KMS-11 (cell line): ENCODE measurements around the gene LGALS16.
"Not testable (repeated sequence)": the region's sequence is repeated elsewhere in the genome, so short reads cannot be mapped to it uniquely, and the experiment has no call there.

Experiments used
- H2AFZ ChIP-seq: fragments of 200-600 bp; sonication (generic); 2 replicates; pipeline ENCODE4 v1.6.1; 2016; ENCODE audit warnings: antibody characterized with exemption, mixed run types, low read depth
- H3K27ac ChIP-seq: fragments of 200-600 bp; sonication (generic); 2 replicates; pipeline ENCODE4 v1.6.1; 2016; ENCODE audit warnings: mild to moderate bottlenecking, mixed run types
- H3K27me3 ChIP-seq: fragments of 200-600 bp; sonication (generic); 2 replicates; pipeline ENCODE4 v1.6.1; 2017; ENCODE audit warnings: mild to moderate bottlenecking, low read depth, mixed run types, moderate library complexity; ENCODE audit not compliant: insufficient read depth
- H3K36me3 ChIP-seq: fragments of 200-600 bp; sonication (generic); 2 replicates; pipeline ENCODE4 v1.6.1; 2017; ENCODE audit warnings: mild to moderate bottlenecking, mixed run types; ENCODE audit not compliant: insufficient read depth
- H3K4me1 ChIP-seq: fragments of 200-600 bp; sonication (generic); 2 replicates; pipeline ENCODE4 v1.6.1; 2016; ENCODE audit warnings: mild to moderate bottlenecking, low read depth, mixed run types; ENCODE audit not compliant: poor library complexity, severe bottlenecking
- H3K4me2 ChIP-seq: fragments of 200-600 bp; sonication (generic); 2 replicates; pipeline ENCODE4 v1.7.0; 2016; ENCODE audit warnings: mild to moderate bottlenecking, mixed run types
- H3K4me3 ChIP-seq: fragments of 200-600 bp; sonication (generic); IDR thresholded peaks from 2 replicates; pipeline ENCODE4 v1.6.1; 2017; ENCODE audit warnings: low read depth, low read length, mixed read lengths; ENCODE audit not compliant: insufficient read depth
- H3K79me2 ChIP-seq: fragments of 200-600 bp; sonication (generic); 2 replicates; pipeline ENCODE4 v1.6.1; 2016; ENCODE audit warnings: low read depth, mixed run types; ENCODE audit not compliant: insufficient read depth
- H3K9ac ChIP-seq: fragments of 200-600 bp; sonication (generic); 2 replicates; pipeline ENCODE4 v1.6.1; 2016; ENCODE audit warnings: mild to moderate bottlenecking, mixed run types
- H4K20me1 ChIP-seq: fragments of 200-600 bp; sonication (generic); 2 replicates; pipeline ENCODE4 v1.6.1; 2016; ENCODE audit warnings: mild to moderate bottlenecking, mixed run types; ENCODE audit not compliant: insufficient read depth
- CTCF ChIP-seq: fragments of 200-600 bp; sonication (generic); conservative IDR thresholded peaks from 2 replicates; pipeline ENCODE4 v1.6.1; 2017; ENCODE audit warnings: low read depth, mild to moderate bottlenecking, antibody characterized with exemption, low read length, moderate library complexity, mixed read lengths

The LGALS16 gene

DNA sequence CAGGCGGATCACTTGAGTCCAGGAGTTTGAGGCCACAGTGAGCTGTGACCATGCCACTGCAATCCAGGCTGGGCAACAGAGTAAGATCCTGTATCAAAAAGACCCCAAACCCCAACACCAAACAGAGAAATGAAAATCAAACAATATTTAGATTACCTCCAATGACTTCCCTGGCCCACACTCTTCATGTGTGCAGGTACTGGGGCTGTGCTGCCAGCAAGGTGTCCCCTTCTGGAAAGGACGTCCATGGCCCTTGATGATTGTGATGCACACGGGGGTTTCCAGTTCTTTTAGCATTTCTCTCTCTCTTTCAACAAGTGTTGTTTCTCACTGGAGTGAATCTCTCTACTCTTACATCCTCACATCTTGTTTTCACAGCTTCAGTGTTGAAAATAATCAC lies 24.9 kb downstream of the LGALS16 start:
- Histone ChIP-seq H3K4me2 (peak overlapping the region; percentile 81), H4K20me1 (no peaks in the 10 kb centered on the region)

DNA sequence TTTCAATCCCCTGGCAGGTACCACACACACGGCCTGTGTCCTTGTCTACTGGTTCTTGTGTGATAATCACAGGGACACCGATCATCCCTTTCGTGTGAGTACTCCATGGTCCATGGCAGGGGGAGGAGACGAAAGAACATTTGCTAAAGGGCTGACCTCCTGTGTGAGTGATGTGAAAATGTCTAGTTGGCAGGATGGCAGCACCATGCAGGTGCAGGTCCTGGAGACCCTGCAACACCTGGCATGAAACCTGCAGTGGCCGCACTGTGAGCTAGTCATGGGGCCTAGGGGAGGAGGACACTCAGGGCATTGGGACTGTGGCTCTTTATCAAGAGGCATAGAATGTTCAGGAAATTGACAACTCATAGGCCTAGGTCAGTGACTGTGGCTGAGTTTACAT lies 25.7 kb downstream of the LGALS16 start:
- Histone ChIP-seq H3K36me3 (no peaks in the 10 kb centered on the region; the same call in 1 of the 2 replicates), H3K9ac (no peak overlapping the region; the same call in 1 of the 2 replicates), H3K27me3 (no peaks in the 10 kb centered on the region), H3K79me2 (peaks cover 13% of the 10 kb centered on the region; the same call in 1 of the 2 replicates), H3K27ac (peak overlapping the region; percentile 68), H3K4me3 (no peak overlapping the region), H3K4me1 (peaks cover 56% of the 10 kb centered on the region), H3K4me2 (peak overlapping the region; percentile 81), H2AFZ (no peak overlapping the region), H4K20me1 (no peaks in the 10 kb centered on the region)
- TF ChIP-seq CTCF: no peak

More for the DNA sequence above, 24.9 kb downstream of the LGALS16 start:
- Histone ChIP-seq H3K36me3 (no peaks in the 10 kb centered on the region; the same call in 1 of the 2 replicates), H3K27ac (peak overlapping the region; percentile 68), H3K27me3 (no peaks in the 10 kb centered on the region), H3K9ac (peak overlapping the region; percentile 53; the same call in 1 of the 2 replicates), H3K79me2 (peaks cover 13% of the 10 kb centered on the region; the same call in 1 of the 2 replicates), H2AFZ (0 out of 2 replicates have a peak overlapping the region, but pooled peaks have one; percentile 54), H3K4me3 (peak overlapping the region; percentile 18), H3K4me1 (peaks cover 65% of the 10 kb centered on the region)
- no peak for TF ChIP-seq CTCF

DNA sequence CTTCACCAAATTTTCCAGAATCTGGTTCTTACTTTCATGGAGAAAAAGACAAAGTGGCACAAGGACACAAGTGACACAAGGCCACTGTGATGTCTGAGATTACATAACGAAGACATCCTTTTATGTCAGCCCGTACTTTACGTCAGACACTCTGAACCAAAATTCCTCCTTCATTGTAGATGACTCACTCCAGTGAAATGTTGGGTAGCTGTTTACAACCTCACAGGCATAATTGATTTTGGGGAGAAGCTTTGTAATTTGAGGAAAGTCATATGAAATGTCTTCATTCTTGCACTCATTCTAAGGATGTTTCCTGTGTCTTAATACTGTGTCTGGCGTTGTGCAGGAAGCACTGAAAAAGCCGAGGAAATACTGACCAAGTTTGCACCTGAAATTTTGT lies 28.6 kb downstream of the LGALS16 start:
- Histone ChIP-seq H3K4me1 (peaks cover 31% of the 10 kb centered on the region), H3K27me3 (no peaks in the 10 kb centered on the region), H3K4me2 (no peak overlapping the region), H3K27ac (no peak overlapping the region), H3K79me2 (peaks cover 13% of the 10 kb centered on the region; the same call in 1 of the 2 replicates), H4K20me1 (no peaks in the 10 kb centered on the region), H2AFZ (no peak overlapping the region), H3K4me3 (no peak overlapping the region), H3K9ac (no peak overlapping the region), H3K36me3 (no peaks in the 10 kb centered on the region; the same call in 1 of the 2 replicates)
- TF ChIP-seq CTCF: no peak

GRCh38 chr19:39686739-39687138 lies 31.0 kb downstream of the LGALS16 start:
- H3K79me2 ChIP-seq: no peaks in the 10 kb centered on the region
- no peak overlapping the region for H3K4me2 ChIP-seq
- no peak overlapping the region for H3K27ac ChIP-seq
- peaks cover 14% of the 10 kb centered on the region for H3K4me1 ChIP-seq
- no peak overlapping the region for H2AFZ ChIP-seq
- no peak overlapping the region for H3K4me3 ChIP-seq
- TF ChIP-seq CTCF: no peak
- no peaks in the 10 kb centered on the region for H3K27me3 ChIP-seq
- H4K20me1 ChIP-seq: no peaks in the 10 kb centered on the region
- H3K9ac ChIP-seq: no peak overlapping the region
- H3K36me3 ChIP-seq: no peaks in the 10 kb centered on the region; the same call in 1 of the 2 replicates

GRCh38 chr19:39688637-39689036 lies 32.9 kb downstream of the LGALS16 start:
- not testable (repeated sequence) for H3K4me2 ChIP-seq, H3K27ac ChIP-seq

More at GRCh38 chr19:39688637-39689036, 32.9 kb downstream of the LGALS16 start:
- H4K20me1 ChIP-seq, H3K4me3 ChIP-seq, H3K36me3 ChIP-seq, H3K9ac ChIP-seq, H3K27me3 ChIP-seq, H2AFZ ChIP-seq, H3K79me2 ChIP-seq: not testable (repeated sequence)
- H3K4me1 ChIP-seq: peaks cover 19% of the 10 kb centered on the region
